OCI-LY1 (cell line): Measurements from ENCODE around the gene PPP1R1A.

Experiments
- H2AFZ ChIP-seq: fragments of 200-600 bp; sonication (generic), shearing (Covaris generic); 2 replicates; pipeline ENCODE4 v1.6.0; 2014; ENCODE audit warnings: antibody characterized with exemption, mild to moderate bottlenecking, low read length
- H3F3A ChIP-seq: fragments of 200-600 bp; sonication (generic), shearing (Covaris generic); 2 replicates; pipeline ENCODE4 v1.6.0; 2014; ENCODE audit warnings: mild to moderate bottlenecking, antibody characterized with exemption, low read length, moderate library complexity; ENCODE audit not compliant: insufficient read depth
- H3K27ac ChIP-seq: fragments of 200-600 bp; sonication (generic); 2 replicates; pipeline ENCODE4 v1.5.1; 2014; ENCODE audit warnings: low read length, mixed run types, mild to moderate bottlenecking, low read depth; ENCODE audit not compliant: poor library complexity, severe bottlenecking
- H3K27me3 ChIP-seq: fragments of 200-600 bp; sonication (generic); 2 replicates; pipeline ENCODE4 v1.6.0; 2014; ENCODE audit warnings: antibody characterized with exemption, mild to moderate bottlenecking, low read length, moderate library complexity; ENCODE audit not compliant: insufficient read depth
- H3K36me3 ChIP-seq: fragments of 200-600 bp; sonication (generic); 2 replicates; pipeline ENCODE4 v1.6.1; 2014; ENCODE audit warnings: mild to moderate bottlenecking, antibody characterized with exemption, low read length, moderate library complexity, mixed read lengths; ENCODE audit not compliant: insufficient read depth
- H3K4me1 ChIP-seq: fragments of 200-600 bp; sonication (generic); 2 replicates; pipeline ENCODE4 v1.5.1; 2014; ENCODE audit warnings: mild to moderate bottlenecking, low read length, moderate library complexity; ENCODE audit not compliant: insufficient read depth, severe bottlenecking
- H3K4me2 ChIP-seq: fragments of 200-600 bp; sonication (generic), shearing (Covaris generic); 2 replicates; pipeline ENCODE4 v1.6.1; 2014; ENCODE audit warnings: low read length
- H3K4me3 ChIP-seq: fragments of 200-600 bp; sonication (generic); 2 replicates; pipeline ENCODE4 v1.5.1; 2014; ENCODE audit warnings: low read length, low read depth, mild to moderate bottlenecking, mixed read lengths; ENCODE audit not compliant: poor library complexity, severe bottlenecking
- H3K79me2 ChIP-seq: fragments of 200-600 bp; shearing (Covaris generic); 2 replicates; pipeline ENCODE4 v1.6.1; 2016; ENCODE audit warnings: mixed run types, low read length, mixed read lengths; ENCODE audit not compliant: insufficient read depth
- H3K9ac ChIP-seq: fragments of 200-600 bp; sonication (generic), shearing (Covaris generic); 2 replicates; pipeline ENCODE4 v1.6.1; 2014; ENCODE audit warnings: mild to moderate bottlenecking, low read length, mixed read lengths
- H3K9me2 ChIP-seq: fragments of 200-600 bp; sonication (generic), shearing (Covaris generic); 2 replicates; pipeline ENCODE4 v1.6.1; 2014; ENCODE audit warnings: low read depth, mild to moderate bottlenecking, low read length, mixed read lengths
- H3K9me3 ChIP-seq: fragments of 200-600 bp; shearing (Covaris generic); 2 replicates; pipeline ENCODE4 v1.6.1; 2014; ENCODE audit warnings: low read length, mixed read lengths
- H4K20me1 ChIP-seq: fragments of 200-600 bp; sonication (generic), shearing (Covaris generic); 2 replicates; pipeline ENCODE4 v1.6.0; 2016; ENCODE audit warnings: mild to moderate bottlenecking, low read length; ENCODE audit not compliant: insufficient read depth
- CTCF ChIP-seq: fragments of 200-600 bp; sonication (generic), shearing (Covaris generic); IDR thresholded peaks from 2 replicates; pipeline ENCODE4 v1.5.1; 2017; ENCODE audit warnings: mild to moderate bottlenecking, antibody characterized with exemption, low read length, moderate library complexity, mixed read lengths
- EZH2 ChIP-seq: fragments of 200-600 bp; sonication (generic), shearing (Covaris generic); IDR thresholded peaks from 2 replicates; pipeline ENCODE4 v1.8.0; 2017; ENCODE audit warnings: borderline replicate concordance, mixed run types, mild to moderate bottlenecking, antibody characterized with exemption, low read length, moderate library complexity, mixed read lengths

PPP1R1A gene

GRCh38 chr12:54601841-54602240 lies 13.4 kb upstream of the PPP1R1A start:
- H3F3A ChIP-seq = no peaks in the 10 kb centered on the region
- no peaks in the 10 kb centered on the region for H3K9me2 ChIP-seq
- no peaks in the 10 kb centered on the region for H3K9me3 ChIP-seq
- H4K20me1 ChIP-seq = no peaks in the 10 kb centered on the region
- TF ChIP-seq CTCF (no peak), EZH2 (no peak)
- H3K4me3 ChIP-seq = no peak overlapping the region
- H3K4me1 ChIP-seq = no peaks in the 10 kb centered on the region
- H3K79me2 ChIP-seq = no peaks in the 10 kb centered on the region
- H2AFZ ChIP-seq = no peak overlapping the region
- H3K4me2 ChIP-seq = no peak overlapping the region
- H3K36me3 ChIP-seq = no peaks in the 10 kb centered on the region
- no peaks in the 10 kb centered on the region for H3K27me3 ChIP-seq
- H3K27ac ChIP-seq = no peak overlapping the region
- H3K9ac ChIP-seq = no peak overlapping the region

GRCh38 chr12:54598970-54599369 lies 10.5 kb upstream of the PPP1R1A start:
- TF ChIP-seq CTCF = no peak
- no peak for TF ChIP-seq EZH2
- Histone ChIP-seq H3K4me2 (no peak overlapping the region), H3K4me3 (no peak overlapping the region), H3K27me3 (no peaks in the 10 kb centered on the region; the same call in 1 of the 2 replicates), H2AFZ (no peak overlapping the region), H3K9me3 (no peaks in the 10 kb centered on the region), H3K9ac (no peak overlapping the region), H3F3A (no peaks in the 10 kb centered on the region), H4K20me1 (no peaks in the 10 kb centered on the region), H3K79me2 (no peaks in the 10 kb centered on the region), H3K27ac (no peak overlapping the region), H3K36me3 (no peaks in the 10 kb centered on the region), H3K4me1 (no peaks in the 10 kb centered on the region), H3K9me2 (no peaks in the 10 kb centered on the region)

GRCh38 chr12:54596526-54596946 lies 8.1 kb upstream of the PPP1R1A start:
- H3K79me2 ChIP-seq = no peaks in the 10 kb centered on the region
- no peaks in the 10 kb centered on the region for H4K20me1 ChIP-seq
- H2AFZ ChIP-seq = no peak overlapping the region
- no peaks in the 10 kb centered on the region for H3K9me2 ChIP-seq
- H3K4me1 ChIP-seq = no peaks in the 10 kb centered on the region
- no peak overlapping the region for H3K9ac ChIP-seq
- H3F3A ChIP-seq = no peaks in the 10 kb centered on the region
- no peak overlapping the region for H3K4me3 ChIP-seq
- no peaks in the 10 kb centered on the region; the same call in 1 of the 2 replicates for H3K27me3 ChIP-seq
- H3K36me3 ChIP-seq = no peaks in the 10 kb centered on the region
- peak; percentile 90 for TF ChIP-seq CTCF
- TF ChIP-seq EZH2 = no peak
- H3K4me2 ChIP-seq = no peak overlapping the region
- no peaks in the 10 kb centered on the region for H3K9me3 ChIP-seq
- no peak overlapping the region for H3K27ac ChIP-seq
